ENCODE results near the gene GPC5. TPM values are rescaled to one million over a fixed set of nuclear protein-coding genes. Genes with fewer than 3 reads are reported as not detected.

GPC5 gene
- total and polyA plus RNA-seq, 2 experiments from 2014 or later: 0.32 TPM; not detected in 1

DNA sequence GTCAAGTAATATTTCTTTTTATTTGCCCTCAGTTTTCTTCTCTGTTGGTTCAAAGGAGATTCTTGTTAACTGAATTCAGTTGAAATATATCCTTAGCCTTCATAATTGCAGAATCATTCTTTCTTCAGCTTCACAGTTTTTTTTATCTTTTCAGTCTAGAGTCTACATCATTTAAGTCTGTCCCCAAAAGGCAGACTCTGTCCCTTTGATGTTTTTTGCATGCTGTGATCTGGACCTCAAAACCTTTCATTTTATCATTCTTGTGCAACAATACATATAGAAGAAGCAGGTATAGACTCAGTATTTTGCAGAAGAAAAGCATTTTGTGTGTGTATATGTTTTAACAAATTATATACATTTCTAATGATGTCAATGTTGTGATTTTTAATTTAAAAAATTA, 1093.4 kb downstream of the GPC5 start:
- Histone ChIP-seq H3K4me3 (no peak overlapping the region), H2AFZ (no peak overlapping the region), H3K4me1 (ENCODE audit: insufficient read depth) (no peaks in the 10 kb centered on the region), H3K9me3 (ENCODE audit: low read depth) (no peaks in the 10 kb centered on the region), H3K27me3 (replicated peaks; ENCODE audit: insufficient read depth) (no peaks in the 10 kb centered on the region), H3K9me2 (ENCODE audit: insufficient read depth) (no peaks in the 10 kb centered on the region), H3K27ac (no peak overlapping the region), H3F3A (ENCODE audit: insufficient read depth) (no peaks in the 10 kb centered on the region), H3K4me2 (ENCODE audit: unreplicated experiment) (no peak overlapping the region), H3K79me2 (ENCODE audit: insufficient read depth) (no peaks in the 10 kb centered on the region), H3K9ac (no peak overlapping the region), H4K20me1 (ENCODE audit: insufficient read depth) (no peaks in the 10 kb centered on the region), H3K36me3 (ENCODE audit: low read depth) (no peaks in the 10 kb centered on the region)
- no peak for DNase-seq
- TF ChIP-seq EZH2phosphoT487 (IDR thresholded peaks at IDR 0.05; ENCODE audit: insufficient read depth, low read depth) (no peak), EZH2 (IDR thresholded peaks at IDR 0.05; ENCODE audit: insufficient read depth, poor library complexity, severe bottlenecking) (no peak)
- in situ Hi-C loops (cut with MboI): no loop called here

DNA sequence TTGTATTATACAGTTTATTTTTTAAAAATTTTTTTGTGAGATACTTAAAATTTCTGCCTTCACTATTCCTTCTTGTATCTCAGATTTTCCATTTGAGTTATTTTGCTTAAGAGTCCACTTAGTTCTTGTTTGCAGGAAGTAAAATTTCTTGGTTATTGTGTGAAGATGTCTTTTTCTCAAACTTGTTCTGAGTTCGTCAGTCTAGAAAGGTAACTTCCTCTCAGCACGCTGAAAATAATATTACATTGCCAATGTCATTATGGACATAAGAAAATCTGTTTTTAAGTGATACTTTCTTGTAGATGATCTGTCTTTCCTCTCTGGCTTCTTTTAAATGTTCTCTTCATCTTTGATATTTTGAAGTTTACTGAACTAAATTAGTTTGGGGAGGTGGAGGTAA, 1096.5 kb downstream of the GPC5 start:
- Histone ChIP-seq H4K20me1 (ENCODE audit: insufficient read depth) (no peaks in the 10 kb centered on the region), H3K79me2 (ENCODE audit: insufficient read depth) (no peaks in the 10 kb centered on the region), H3K4me2 (ENCODE audit: unreplicated experiment) (no peak overlapping the region), H3K9me2 (ENCODE audit: insufficient read depth) (no peaks in the 10 kb centered on the region), H3K4me3 (no peak overlapping the region), H3K27me3 (replicated peaks; ENCODE audit: insufficient read depth) (no peaks in the 10 kb centered on the region), H2AFZ (no peak overlapping the region), H3K4me1 (ENCODE audit: insufficient read depth) (no peaks in the 10 kb centered on the region), H3K9me3 (ENCODE audit: low read depth) (no peaks in the 10 kb centered on the region), H3K36me3 (ENCODE audit: low read depth) (no peaks in the 10 kb centered on the region), H3K27ac (no peak overlapping the region), H3K9ac (no peak overlapping the region), H3F3A (ENCODE audit: insufficient read depth) (no peaks in the 10 kb centered on the region)
- TF ChIP-seq EZH2phosphoT487 (IDR thresholded peaks at IDR 0.05; ENCODE audit: insufficient read depth, low read depth) (no peak), EZH2 (IDR thresholded peaks at IDR 0.05; ENCODE audit: insufficient read depth, poor library complexity, severe bottlenecking) (no peak)
- WGBS, 2 experiments (ENCODE audit: low coverage in 1 of 2, low lambda C conversion rate in 2 of 2, missing lambda C conversion rate in 2 of 2): 19 to 29% methylated on average over 2 of the region's 2 CpGs
- in situ Hi-C loops (cut with MboI): no loop called here
- DNase-seq: no peak

DNA sequence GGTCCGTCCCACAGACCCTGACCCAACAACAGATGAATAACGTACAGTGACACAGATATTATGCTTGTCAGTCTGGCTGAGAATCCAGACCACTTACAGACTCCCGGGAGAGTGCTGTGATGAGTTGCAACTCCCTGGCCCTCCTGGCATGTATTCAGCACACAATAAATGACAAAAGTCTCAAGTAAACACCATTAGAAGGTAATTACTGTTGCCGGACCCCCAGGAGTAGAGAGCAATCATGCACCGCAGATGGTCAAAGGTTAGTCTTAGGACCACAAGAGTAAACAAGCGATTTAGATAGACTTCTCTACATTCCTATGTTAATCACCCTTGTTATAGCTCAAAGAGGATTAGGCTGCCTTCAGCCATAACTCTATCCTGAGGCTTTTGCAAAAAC, 1101.8 kb downstream of the GPC5 start:
- no peak overlapping the region for H3K4me3 ChIP-seq
- H3K27me3 ChIP-seq (replicated peaks; ENCODE audit: insufficient read depth): no peaks in the 10 kb centered on the region
- in situ Hi-C loops (cut with MboI): no loop called here
- no peaks in the 10 kb centered on the region for H3F3A ChIP-seq (ENCODE audit: insufficient read depth)
- peaks cover 3% of the 10 kb centered on the region for H3K9me3 ChIP-seq (ENCODE audit: low read depth)
- H3K4me1 ChIP-seq (ENCODE audit: insufficient read depth): no peaks in the 10 kb centered on the region
- H3K9ac ChIP-seq: no peak overlapping the region
- 15 to 25% methylated on average over 6 of the region's 6 CpGs for whole genome bisulfite sequencing, 2 experiments (ENCODE audit: low coverage in 1 of 2, low lambda C conversion rate in 2 of 2, missing lambda C conversion rate in 2 of 2)
- no peaks in the 10 kb centered on the region for H3K9me2 ChIP-seq (ENCODE audit: insufficient read depth)
- no peak for DNase-seq
- no peak overlapping the region for H3K27ac ChIP-seq
- H2AFZ ChIP-seq: no peak overlapping the region
- H3K36me3 ChIP-seq (ENCODE audit: low read depth): no peaks in the 10 kb centered on the region
- no peak overlapping the region for H3K4me2 ChIP-seq (ENCODE audit: unreplicated experiment)
- H3K79me2 ChIP-seq (ENCODE audit: insufficient read depth): no peaks in the 10 kb centered on the region
- TF ChIP-seq EZH2 (IDR thresholded peaks at IDR 0.05; ENCODE audit: insufficient read depth, poor library complexity, severe bottlenecking): no peak
- no peak for TF ChIP-seq EZH2phosphoT487 (IDR thresholded peaks at IDR 0.05; ENCODE audit: insufficient read depth, low read depth)
- no peaks in the 10 kb centered on the region for H4K20me1 ChIP-seq (ENCODE audit: insufficient read depth)

GRCh38 chr13:92510416-92510815, 1112.0 kb downstream of the GPC5 start:
- no peaks in the 10 kb centered on the region for H3K9me3 ChIP-seq (ENCODE audit: low read depth)
- H3K27me3 ChIP-seq (replicated peaks; ENCODE audit: insufficient read depth): no peaks in the 10 kb centered on the region
- no peak overlapping the region for H2AFZ ChIP-seq
- TF ChIP-seq EZH2 (IDR thresholded peaks at IDR 0.05; ENCODE audit: insufficient read depth, poor library complexity, severe bottlenecking) (no peak), EZH2phosphoT487 (IDR thresholded peaks at IDR 0.05; ENCODE audit: insufficient read depth, low read depth) (no peak)
- no peaks in the 10 kb centered on the region for H4K20me1 ChIP-seq (ENCODE audit: insufficient read depth)
- H3K4me2 ChIP-seq (ENCODE audit: unreplicated experiment): no peak overlapping the region
- in situ Hi-C loops (cut with MboI): no loop called here
- no peaks in the 10 kb centered on the region for H3K4me1 ChIP-seq (ENCODE audit: insufficient read depth)
- no peak overlapping the region for H3K9ac ChIP-seq
- no peak overlapping the region for H3K4me3 ChIP-seq
- DNase-seq: no peak
- 2 to 3% methylated on average over 2 of the region's 2 CpGs for WGBS, 2 experiments (ENCODE audit: low coverage in 1 of 2, low lambda C conversion rate in 2 of 2, missing lambda C conversion rate in 2 of 2)
- no peaks in the 10 kb centered on the region for H3K9me2 ChIP-seq (ENCODE audit: insufficient read depth)
- no peaks in the 10 kb centered on the region for H3F3A ChIP-seq (ENCODE audit: insufficient read depth)
- H3K27ac ChIP-seq: no peak overlapping the region
- H3K79me2 ChIP-seq (ENCODE audit: insufficient read depth): no peaks in the 10 kb centered on the region
- H3K36me3 ChIP-seq (ENCODE audit: low read depth): no peaks in the 10 kb centered on the region

DNA sequence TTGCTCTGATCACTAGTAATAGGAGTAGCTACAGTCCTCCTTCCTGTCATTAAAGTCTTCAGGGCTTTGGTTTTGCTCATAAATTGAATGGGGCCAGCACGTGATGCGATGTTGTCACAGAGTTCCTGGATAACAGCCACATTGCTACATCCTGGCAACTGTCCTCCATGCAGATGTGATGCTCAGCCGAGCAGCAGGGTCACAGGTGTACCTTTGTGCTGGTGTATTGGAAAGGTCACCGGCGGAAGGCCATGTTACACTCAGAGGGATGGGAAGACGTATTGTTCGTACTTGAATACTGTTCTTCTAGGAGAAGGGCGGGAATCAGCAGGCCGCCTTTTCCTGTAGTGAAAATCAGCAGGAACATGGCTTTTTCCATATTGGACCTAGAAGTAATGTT, 1114.4 kb downstream of the GPC5 start:
- Histone ChIP-seq H3K9me2 (ENCODE audit: insufficient read depth) (no peaks in the 10 kb centered on the region), H3K79me2 (ENCODE audit: insufficient read depth) (no peaks in the 10 kb centered on the region), H3K4me1 (ENCODE audit: insufficient read depth) (no peaks in the 10 kb centered on the region), H2AFZ (no peak overlapping the region), H3K4me2 (ENCODE audit: unreplicated experiment) (no peak overlapping the region), H3K9me3 (ENCODE audit: low read depth) (no peaks in the 10 kb centered on the region), H3F3A (ENCODE audit: insufficient read depth) (no peaks in the 10 kb centered on the region), H3K27me3 (replicated peaks; ENCODE audit: insufficient read depth) (no peaks in the 10 kb centered on the region), H3K9ac (no peak overlapping the region), H3K27ac (no peak overlapping the region), H3K4me3 (no peak overlapping the region), H3K36me3 (ENCODE audit: low read depth) (no peaks in the 10 kb centered on the region), H4K20me1 (ENCODE audit: insufficient read depth) (no peaks in the 10 kb centered on the region)
- no peak for DNase-seq
- WGBS, 2 experiments (ENCODE audit: low coverage in 1 of 2, low lambda C conversion rate in 2 of 2, missing lambda C conversion rate in 2 of 2): 42 to 44% methylated on average over 9 of the region's 9 CpGs
- TF ChIP-seq EZH2 (IDR thresholded peaks at IDR 0.05; ENCODE audit: insufficient read depth, poor library complexity, severe bottlenecking) (no peak), EZH2phosphoT487 (IDR thresholded peaks at IDR 0.05; ENCODE audit: insufficient read depth, low read depth) (no peak)
- in situ Hi-C loops (cut with MboI): no loop called here

Data from GM23248 (cell line).